Natural killer cell (primary cell): ENCODE results near the gene KIFAP3. TPM values are rescaled to one million over a fixed set of nuclear protein-coding genes. Genes with fewer than 3 reads are reported as not detected.

Experiments
- ATAC-seq, 3 donors: fragments of 150-1000 bp in 2 of 3; fragments of 200-7000 bp in 1 of 3; cut with Tn5 transposase; 1 replicate in 1 of 3; 2 replicates in 2 of 3; pipeline ENCODE4 v1.10.0; 2021; ENCODE audit warnings: mild to moderate bottlenecking in 2 of 3, moderate library complexity in 2 of 3
- DNase-seq, 2 donors: peaks; one replicate each; pipeline versions ENCODE4 v3.0.0 to v3.0.0-alpha.2; 2013 to 2021; ENCODE audit warnings: mixed read lengths in 1 of 2
- H3K27ac ChIP-seq: one replicate; pipeline ENCODE4 v1.5.1; 2013; ENCODE audit warnings: mild to moderate bottlenecking, low read length
- H3K27me3 ChIP-seq: one replicate; pipeline ENCODE4 v1.6.1; 2013; ENCODE audit warnings: low read length; ENCODE audit not compliant: control insufficient read depth, insufficient read depth
- H3K36me3 ChIP-seq: one replicate; pipeline ENCODE4 v1.6.1; 2013; ENCODE audit warnings: low read length; ENCODE audit not compliant: control insufficient read depth, insufficient read depth
- H3K4me1 ChIP-seq: one replicate; pipeline ENCODE4 v1.6.1; 2013; ENCODE audit warnings: low read length; ENCODE audit not compliant: control insufficient read depth, insufficient read depth
- H3K4me3 ChIP-seq: one replicate; pipeline ENCODE4 v1.5.1; 2013; ENCODE audit warnings: low read length
- H3K9me3 ChIP-seq: one replicate; pipeline ENCODE4 v1.6.1; 2013; ENCODE audit warnings: low read length; ENCODE audit not compliant: control insufficient read depth, insufficient read depth
- H3K27ac Mint-ChIP-seq, 2 donors: one replicate each; pipeline ENCODE4 v1.8.0; 2022; ENCODE audit warnings: mild to moderate bottlenecking in 2 of 2, mixed read lengths in 2 of 2, moderate library complexity in 1 of 2
- H3K27me3 Mint-ChIP-seq, 2 donors: one replicate each; pipeline ENCODE4 v1.8.0; 2022; ENCODE audit warnings: low read depth in 2 of 2, mixed read lengths in 2 of 2
- H3K36me3 Mint-ChIP-seq: one replicate; pipeline ENCODE4 v1.8.0; 2022; ENCODE audit warnings: mixed read lengths
- H3K4me1 Mint-ChIP-seq, 2 donors: one replicate each; pipeline ENCODE4 v1.8.0; 2022; ENCODE audit warnings: mixed read lengths in 2 of 2
- H3K4me3 Mint-ChIP-seq: one replicate; pipeline ENCODE4 v1.8.0; 2022; ENCODE audit warnings: mild to moderate bottlenecking, moderate library complexity, mixed read lengths
- H3K9me3 Mint-ChIP-seq, 2 donors: one replicate each; pipeline ENCODE4 v1.8.0; 2022; ENCODE audit warnings: mixed read lengths in 2 of 2
- CTCF ChIP-seq: fragments of 200-600 bp; IDR thresholded peaks from one replicate; pipeline ENCODE4 v1.8.0; 2022; ENCODE audit warnings: antibody characterized with exemption
- WGBS: methylation state at CpG from one replicate; pipeline ENCODE4 v1.1.7; 2013; ENCODE audit warnings: missing lambda C conversion rate; ENCODE audit not compliant: insufficient coverage; 5-methylcytosine and 5-hydroxymethylcytosine counted together
- intact Hi-C: fragments of 100-400 bp; cut with micrococcal nuclease; formaldehyde crosslinking; loops from one replicate; pipeline ENCODE4 v1.14.2; 2022
- total RNA-seq, 4 donors: library from RNA; stranded (reverse); fragments of 120-200 nt in 1 of 4; gene quantifications; one replicate each; pipeline versions ENCODE4 v1.2.3 to v1.2.4, GENCODE V29; 2013 to 2022

Gene KIFAP3
- total RNA-seq, 3 donors from 2014 or later (not counting 1 experiment from before 2014, with no cell fraction given) = 31.0 to 34.3 (median 33.7) TPM

GRCh38 chr1:169957884-169958283 lies 116.6 kb downstream of the KIFAP3 start:
- Mint-ChIP-seq H3K27ac (no peak overlapping the region), H3K4me1 (no peaks in the 10 kb centered on the region)

GRCh38 chr1:169951108-169951507 lies 123.4 kb downstream of the KIFAP3 start:
- Mint-ChIP-seq H3K27me3 (no peaks in the 10 kb centered on the region), H3K4me3 (no peak overlapping the region), H3K36me3 (no peaks in the 10 kb centered on the region), H3K9me3 (no peaks in the 10 kb centered on the region), H3K4me1 (no peaks in the 10 kb centered on the region), H3K27ac (no peak overlapping the region)
- Histone ChIP-seq H3K4me1 (no peaks in the 10 kb centered on the region), H3K27ac (no peak overlapping the region), H3K4me3 (no peak overlapping the region), H3K27me3 (no peaks in the 10 kb centered on the region), H3K36me3 (peaks cover 5% of the 10 kb centered on the region), H3K9me3 (no peaks in the 10 kb centered on the region)
- intact Hi-C loops = no loop called here
- no peak for TF ChIP-seq CTCF
- no peak for DNase-seq
- no peak for ATAC-seq
- 100% methylated on average over 1 of the region's 1 CpG for WGBS

More at GRCh38 chr1:169957884-169958283, 116.6 kb downstream of the KIFAP3 start:
- no peak overlapping the region for H3K27ac ChIP-seq
- ATAC-seq (no peak), DNase-seq (no peak)
- H3K4me3 ChIP-seq = no peak overlapping the region
- no peaks in the 10 kb centered on the region for H3K4me1 ChIP-seq
- no peaks in the 10 kb centered on the region for H3K27me3 ChIP-seq
- no peaks in the 10 kb centered on the region for H3K27me3 Mint-ChIP-seq
- H3K36me3 ChIP-seq = peaks cover 13% of the 10 kb centered on the region
- no peak overlapping the region for H3K4me3 Mint-ChIP-seq
- intact Hi-C loops = no loop called here
- no peak for TF ChIP-seq CTCF
- WGBS = 96% methylated on average over 3 of the region's 3 CpGs
- H3K9me3 ChIP-seq = no peaks in the 10 kb centered on the region
- H3K9me3 Mint-ChIP-seq = no peaks in the 10 kb centered on the region
- no peaks in the 10 kb centered on the region for H3K36me3 Mint-ChIP-seq

GRCh38 chr1:169949139-169949538 lies 125.4 kb downstream of the KIFAP3 start:
- DNase-seq = no peak
- TF ChIP-seq CTCF = no peak
- Mint-ChIP-seq H3K9me3 (no peaks in the 10 kb centered on the region), H3K4me3 (no peak overlapping the region), H3K27ac (no peak overlapping the region), H3K36me3 (no peaks in the 10 kb centered on the region), H3K27me3 (no peaks in the 10 kb centered on the region), H3K4me1 (no peaks in the 10 kb centered on the region)
- no peaks in the 10 kb centered on the region for H3K9me3 ChIP-seq
- H3K4me1 ChIP-seq = no peaks in the 10 kb centered on the region
- no peak for ATAC-seq
- no peaks in the 10 kb centered on the region for H3K27me3 ChIP-seq
- intact Hi-C loops = no loop called here
- H3K4me3 ChIP-seq = no peak overlapping the region
- H3K27ac ChIP-seq = no peak overlapping the region
- peaks cover 8% of the 10 kb centered on the region for H3K36me3 ChIP-seq

GRCh38 chr1:169946206-169946605 lies 128.3 kb downstream of the KIFAP3 start:
- no peaks in the 10 kb centered on the region for H3K27me3 Mint-ChIP-seq
- Histone ChIP-seq H3K9me3 (no peaks in the 10 kb centered on the region), H3K4me1 (no peaks in the 10 kb centered on the region), H3K27ac (no peak overlapping the region), H3K27me3 (no peaks in the 10 kb centered on the region), H3K36me3 (peaks cover 8% of the 10 kb centered on the region), H3K4me3 (no peak overlapping the region)
- ATAC-seq (no peak), DNase-seq (no peak)
- no peaks in the 10 kb centered on the region for H3K36me3 Mint-ChIP-seq
- no peaks in the 10 kb centered on the region for H3K9me3 Mint-ChIP-seq
- no peak overlapping the region for H3K27ac Mint-ChIP-seq
- H3K4me3 Mint-ChIP-seq = no peak overlapping the region
- H3K4me1 Mint-ChIP-seq = no peaks in the 10 kb centered on the region
- TF ChIP-seq CTCF = no peak
- intact Hi-C loops = no loop called here
